Pancreas (tissue), 10 donors: Measurements from ENCODE around the gene BCL2L15. TPM values are rescaled to one million over a fixed set of nuclear protein-coding genes. Genes with fewer than 3 reads are reported as not detected.

Experiments
- ATAC-seq, 4 donors: fragments of 200-7000 bp; cut with Tn5 transposase; one replicate each; pipeline versions ENCODE4 v1.8.0 to v1.9.1; 2020; ENCODE audit warnings: mild to moderate bottlenecking in 4 of 4, moderate library complexity in 4 of 4
- DNase-seq, 6 donors: peaks; one replicate each; pipeline ENCODE4 v3.0.0-alpha.2; 2020
- FAIRE-seq: peaks from 2 replicates; lab custom pipeline; 2012; peaks lifted over from hg19 to GRCh38; lab: Jason Lieb, UNC
- H3K27ac ChIP-seq, 4 donors: fragments of 200-600 bp; sonication (generic); 1 replicate in 3 of 4; 2 replicates in 1 of 4; pipeline versions ENCODE4 v1.5.0 to v1.8.0; 2020
- H3K27me3 ChIP-seq, 4 donors: fragments of 200-600 bp; one replicate each; pipeline ENCODE4 v1.8.0; 2021
- H3K36me3 ChIP-seq, 3 donors: fragments of 200-600 bp; sonication (generic) in 1 of 3; one replicate each; pipeline versions ENCODE4 v1.5.0 to v1.8.0; 2020 to 2021
- H3K4me1 ChIP-seq, 3 donors: fragments of 200-600 bp; one replicate each; pipeline ENCODE4 v1.8.0; 2021
- H3K4me3 ChIP-seq, 4 donors: fragments of 200-600 bp; sonication (generic) in 2 of 4; one replicate each; pipeline versions ENCODE4 v1.5.0 to v1.8.0; 2020 to 2021
- H3K9me3 ChIP-seq, 4 donors: fragments of 200-600 bp; one replicate each; pipeline ENCODE4 v1.8.0; 2021
- CTCF ChIP-seq, 4 donors: fragments of 200-600 bp; sonication (generic) in 3 of 4; IDR thresholded peaks; one replicate each; pipeline versions ENCODE4 v1.5.0 to v1.8.0; 2021; ENCODE audit warnings: antibody characterized with exemption in 4 of 4
- WGBS, 2 donors: extraction: QIAGEN DNeasy Blood & Tissue Kit; methylation state at CpG; one replicate each; pipeline ENCODE4 v1.1.7; 2013; 5-methylcytosine and 5-hydroxymethylcytosine counted together
- intact Hi-C, 3 donors: fragments of 100-400 bp; cut with DNase I; formaldehyde crosslinking; loops; one replicate each; pipeline versions ENCODE4 v1.11.1 to v1.14.2; 2022
- polyA plus RNA-seq, 2 donors: library from polyadenylated mRNA; stranded (reverse); fragments of 200-250 nt; gene quantifications; one replicate each; pipeline ENCODE4 v1.2.3, GENCODE V29; 2013
- total RNA-seq, 6 donors: library from RNA; stranded (reverse); fragmentation: NEBNext Ultra II Directional in 4 of 6; extraction: Animal tissue kit (Norgen Biotek cat#: 25700) in 4 of 6; gene quantifications; one replicate each; pipeline versions ENCODE4 v1.2.1 to v1.2.4, GENCODE V29; 2021 to 2023
- donor health status: healthy with polysubstance abuse.
- donor health status: DM: no; HTN: no; CAD: no; lungs with moderate emphysema.
- donor health status: DM: no; HTN: no; CAD: no.
- donor health status: control.
- donor health status: control.
- donor health status: Bipolar disorder and iron deficiency.
- donor health status: DM: yes; HTN: yes; CAD: no.
- donor health status: DM: no; HTN: no; CAD: no.
- donor health status: DM: no; HTN: no; CAD: no.
- donor health status: DM: yes; HTN: yes; CAD: no.

The BCL2L15 gene
- total and polyA plus RNA-seq, 8 donors, result 4.9 to 25.8 (median 15.1) TPM

- Histone ChIP-seq H3K27me3 (no peaks in the 10 kb centered on the region), H3K4me1 (peaks cover 0 to 3% (median 0%) of the 10 kb centered on the region in 3 donors), H3K4me3 (no peak overlapping the region), H3K27ac (peak overlapping the region in 2 of 4 donors; percentile 10 to 24), H3K9me3 (no peaks in the 10 kb centered on the region), H3K36me3 (peaks cover 0 to 4% (median 0%) of the 10 kb centered on the region in 3 donors)
- intact Hi-C loops, result no loop called here
- FAIRE-seq, result no peak
- no peak for TF ChIP-seq CTCF (IDR thresholded peaks at IDR 0.05)
- 38 to 49% methylated on average over 3 of the region's 3 CpGs for WGBS, 2 donors
- ATAC-seq, result peak in 3 of 4 donors; percentile 21 to 32 (median 29)
- DNase-seq, result no peak
These were observed 25.9 kb upstream of the BCL2L15 start for GRCh38 chr1:113913312-113913668.

GRCh38 chr1:113912594-113913311 is 25.4 kb upstream of the BCL2L15 start:
- TF ChIP-seq CTCF (IDR thresholded peaks at IDR 0.05), result no peak
- ATAC-seq (peak; percentile 83 to 92 (median 87)), FAIRE-seq (no peak), DNase-seq (peak in 3 of 6 donors; percentile 32 to 53 (median 51))
- H3K27me3 ChIP-seq, result no peaks in the 10 kb centered on the region
- peaks cover 0 to 4% (median 0%) of the 10 kb centered on the region in 3 donors for H3K36me3 ChIP-seq
- H3K9me3 ChIP-seq, result no peaks in the 10 kb centered on the region
- H3K4me1 ChIP-seq, result peaks cover 0 to 3% (median 0%) of the 10 kb centered on the region in 3 donors
- intact Hi-C loops, result no loop called here
- 53 to 58% methylated on average over 6 of the region's 6 CpGs for WGBS, 2 donors
- peak overlapping the region in 2 of 4 donors; percentile 10 to 24 for H3K27ac ChIP-seq
- no peak overlapping the region for H3K4me3 ChIP-seq

DNA sequence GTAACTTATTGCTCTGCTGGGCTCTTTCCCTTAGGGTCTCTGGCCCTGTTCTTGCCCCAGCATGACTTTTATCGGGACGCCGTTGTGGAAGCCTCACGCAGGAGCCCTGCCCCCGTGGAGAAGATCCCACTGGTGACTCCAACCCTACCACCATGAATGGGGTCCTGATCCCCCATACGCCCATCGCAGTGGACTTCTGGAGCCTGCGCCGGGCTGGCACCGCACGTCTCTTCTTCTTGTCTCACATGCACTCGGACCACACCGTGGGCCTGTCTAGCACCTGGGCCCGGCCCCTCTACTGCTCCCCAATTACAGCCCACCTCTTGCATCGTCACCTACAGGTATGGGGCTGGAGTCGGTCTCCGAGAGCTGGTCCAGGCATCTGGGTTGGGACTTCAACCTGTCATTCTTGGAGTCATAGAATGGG is 18.1 kb upstream of the BCL2L15 start:
- peaks cover 4 to 14% (median 6%) of the 10 kb centered on the region in 3 donors for H3K4me1 ChIP-seq
- no peaks in the 10 kb centered on the region for H3K27me3 ChIP-seq
- DNase-seq (peak in 3 of 6 donors; percentile 31 to 79 (median 54)), FAIRE-seq (no peak), ATAC-seq (peak in 1 of 4 donors; percentile 0)
- peak overlapping the region; percentile 64 to 94 (median 85) for H3K27ac ChIP-seq
- 0% methylated on average over 17 of the region's 17 CpGs for WGBS, 2 donors
- H3K36me3 ChIP-seq, result peaks cover 0 to 4% (median 0%) of the 10 kb centered on the region in 3 donors
- intact Hi-C loops, result loop anchor here in 1 of 3 donors (10.0 kb wide), 1 partner anchor 71 kb away; no protein-coding TSS in a partner anchor
- no peak for TF ChIP-seq CTCF (IDR thresholded peaks at IDR 0.05)
- H3K9me3 ChIP-seq, result no peaks in the 10 kb centered on the region
- peak overlapping the region; percentile 56 to 90 (median 65) for H3K4me3 ChIP-seq

- intact Hi-C loops, result loop anchor here in 1 of 3 donors (10.0 kb wide), 1 partner anchor 70 kb away; no protein-coding TSS in a partner anchor
- ATAC-seq (peak; percentile 93 to 97 (median 95)), FAIRE-seq (peak; percentile 49), DNase-seq (peak; percentile 95 to 99 (median 99))
- H3K4me1 ChIP-seq, result peaks cover 4 to 14% (median 6%) of the 10 kb centered on the region in 3 donors
- TF ChIP-seq CTCF (IDR thresholded peaks at IDR 0.05), result peak in 3 of 4 donors; percentile 23 to 49 (median 40)
- H3K27ac ChIP-seq, result peak within 1 kb of the TSS; percentile 64 to 94 (median 85)
- H3K36me3 ChIP-seq, result peaks cover 0 to 4% (median 0%) of the 10 kb centered on the region in 3 donors
- no peaks in the 10 kb centered on the region for H3K27me3 ChIP-seq
- no peaks in the 10 kb centered on the region for H3K9me3 ChIP-seq
- WGBS, 2 donors, result 0 to 1% methylated on average over 67 of the region's 67 CpGs
- peak within 1 kb of the TSS; percentile 56 to 90 (median 65) for H3K4me3 ChIP-seq
These were observed 17.5 kb upstream of the BCL2L15 start, which contains the start of the genes AP4B1 and DCLRE1B for GRCh38 chr1:113904674-113905434. AP4B1 (minus strand) TSS chr1:113904799; CDS start chr1:113904717, 82 bp downstream. DCLRE1B (plus strand) TSS chr1:113905326; CDS start chr1:113905587, 261 bp downstream.
